ENCODE results near the gene CLTCL1.
A peak's percentile ranks its signal among the peaks of the same experiment; 100 is the strongest.

Gene CLTCL1

DNA sequence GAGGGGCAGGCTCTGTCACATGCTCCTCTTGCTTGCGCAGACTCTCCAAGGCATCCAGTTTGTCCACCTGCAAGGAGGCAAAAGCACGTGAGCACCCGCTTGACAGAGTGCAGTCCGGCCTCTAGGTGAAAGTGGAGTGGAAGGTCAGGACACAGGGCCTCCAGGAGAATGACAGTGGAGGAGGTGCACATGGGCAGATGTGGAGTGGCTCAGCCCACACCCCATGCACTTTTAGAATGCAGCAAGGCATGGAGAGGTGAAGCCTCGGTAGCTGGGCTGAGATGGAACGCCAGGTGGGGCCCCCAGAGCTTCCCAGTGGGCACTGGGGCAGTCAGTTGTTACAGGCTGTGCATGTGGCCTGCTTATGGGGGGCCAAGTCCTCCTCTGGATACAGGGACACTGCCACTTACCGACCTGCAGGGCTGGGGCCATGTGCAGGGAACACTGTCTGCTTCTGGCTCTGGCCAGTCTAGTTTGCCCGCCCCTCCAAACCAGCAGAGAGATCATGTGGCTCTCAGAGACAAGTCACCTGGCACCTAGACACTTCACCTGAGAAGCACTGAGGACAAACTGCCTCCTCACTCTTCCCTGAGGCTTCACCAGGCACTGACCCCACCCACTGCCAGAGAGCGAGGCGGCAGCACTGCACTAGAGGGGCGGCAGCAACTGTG lies 110.6 kb downstream of the CLTCL1 start:
- TF ChIP-seq ZFX (IDR thresholded peaks at IDR 0.05; ENCODE audit: borderline replicate concordance): no peak
- TF ChIP-seq CTCF (IDR thresholded peaks at IDR 0.05): no peak
- H3K27ac ChIP-seq: no peak overlapping the region

- H3K27ac ChIP-seq: no peak overlapping the region
- TF ChIP-seq CTCF (IDR thresholded peaks at IDR 0.05) (no peak), ZFX (IDR thresholded peaks at IDR 0.05; ENCODE audit: borderline replicate concordance) (no peak)
These were observed 111.3 kb downstream of the CLTCL1 start for GRCh38 chr22:19180234-19180633.

GRCh38 chr22:19179497-19180048 lies 111.9 kb downstream of the CLTCL1 start:
- peak overlapping the region; percentile 93 for H3K27ac ChIP-seq

GRCh38 chr22:19178657-19179496 lies 112.6 kb downstream of the CLTCL1 start, which contains the start of gene SLC25A1:
SLC25A1 (minus strand) TSS chr22:19178736; CDS start chr22:19178673, 63 bp downstream.
- H3K27ac ChIP-seq: peak within 1 kb of the TSS; percentile 93

More at GRCh38 chr22:19179497-19180048, 111.9 kb downstream of the CLTCL1 start:
- TF ChIP-seq ZFX (IDR thresholded peaks at IDR 0.05; ENCODE audit: borderline replicate concordance): no peak
- TF ChIP-seq CTCF (IDR thresholded peaks at IDR 0.05): peak; percentile 89

DNA sequence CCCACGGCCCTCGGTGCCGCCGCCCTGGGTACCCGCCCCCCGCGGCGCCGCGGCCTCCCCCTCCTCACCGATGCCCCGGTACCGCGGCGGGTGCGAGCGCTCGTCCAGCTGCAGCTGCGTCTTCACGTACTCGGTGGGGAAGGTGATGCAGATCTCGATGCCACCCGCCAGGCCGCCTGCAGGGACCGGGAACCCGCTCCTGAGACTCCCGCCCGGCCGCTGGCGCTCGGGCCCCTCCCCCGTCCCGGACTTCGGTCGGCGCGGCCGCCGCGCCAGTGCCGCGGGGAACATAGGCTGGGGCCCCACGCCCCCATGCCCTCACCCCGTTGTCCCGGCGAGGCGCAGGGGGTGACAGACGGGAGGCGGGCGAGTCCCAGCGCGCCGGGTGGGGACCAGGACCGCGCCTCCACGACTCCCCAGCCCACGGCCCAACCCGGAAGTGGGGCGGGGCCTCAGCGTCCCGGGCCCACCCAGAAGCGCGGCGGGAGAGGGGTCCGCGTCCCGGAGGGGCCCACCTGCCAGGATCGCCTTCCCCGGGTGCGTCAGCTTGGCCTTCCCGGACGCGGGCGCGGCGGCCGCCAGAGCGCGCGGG lies 113.4 kb downstream of the CLTCL1 start:
- peak overlapping the region; percentile 93 for H3K27ac ChIP-seq
- TF ChIP-seq CTCF (IDR thresholded peaks at IDR 0.05): no peak
- no peak for TF ChIP-seq ZFX (IDR thresholded peaks at IDR 0.05; ENCODE audit: borderline replicate concordance)

More at GRCh38 chr22:19178657-19179496, 112.6 kb downstream of the CLTCL1 start, which contains the start of gene SLC25A1:
- no peak for TF ChIP-seq ZFX (IDR thresholded peaks at IDR 0.05; ENCODE audit: borderline replicate concordance)

DNA sequence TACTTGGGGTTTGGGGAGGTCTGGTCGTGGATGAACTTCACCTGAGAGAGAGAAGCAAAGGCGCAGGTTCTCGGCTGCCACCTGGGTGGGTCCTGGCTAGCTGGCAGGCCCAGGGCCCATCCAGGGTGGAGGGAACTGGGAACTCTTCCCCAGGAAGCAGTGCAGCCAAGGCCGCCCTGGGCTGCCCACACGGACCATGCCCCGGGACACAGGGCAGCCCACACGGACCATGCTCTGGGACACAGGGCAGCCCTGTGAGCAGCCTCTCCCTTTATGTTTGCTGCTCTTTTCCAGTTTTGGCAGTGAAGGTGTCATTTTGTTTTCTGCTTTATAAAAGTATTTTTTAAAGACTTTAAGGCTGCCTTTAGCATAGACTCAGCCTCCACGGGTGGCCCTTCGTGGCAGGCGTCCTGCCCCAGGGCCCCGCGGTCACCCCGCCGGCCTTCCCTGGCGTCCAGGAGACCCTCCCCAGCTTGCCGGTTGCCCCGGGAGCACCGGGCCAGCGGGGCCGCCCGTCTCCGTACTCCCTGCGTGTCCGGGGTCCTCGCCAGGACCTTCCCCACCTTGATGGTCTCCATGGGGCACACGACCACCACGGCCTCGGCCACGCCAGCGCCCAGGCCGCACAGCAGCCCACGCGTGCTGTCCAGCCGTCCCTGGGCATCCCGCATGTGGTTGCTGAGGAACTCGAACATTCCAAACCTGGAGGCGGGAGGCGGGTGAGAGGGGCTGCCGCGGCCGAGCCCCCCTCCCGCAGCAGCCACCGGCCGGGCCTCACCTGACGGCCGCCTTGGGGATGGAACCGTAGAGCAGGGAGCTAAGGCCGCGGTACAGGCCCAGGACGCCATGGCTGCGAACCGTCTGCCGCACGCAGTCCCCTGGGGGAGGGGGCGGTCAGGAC lies 114.1 kb downstream of the CLTCL1 start:
- peak overlapping the region; percentile 93 for H3K27ac ChIP-seq
- TF ChIP-seq CTCF (IDR thresholded peaks at IDR 0.05) (no peak), ZFX (IDR thresholded peaks at IDR 0.05; ENCODE audit: borderline replicate concordance) (no peak)
